GM19099 (cell line): ENCODE results near the gene RPH3AL.

Experiments used
- POLR2A ChIP-seq: IDR thresholded peaks from 3 replicates; pipeline ENCODE4 v1.6.1; 2011; ENCODE audit warnings: low read depth; ENCODE audit not compliant: insufficient read length; ENCODE audit errors: extremely low read depth

RPH3AL gene

GRCh38 chr17:292531-293382 lies 59.9 kb downstream of the RPH3AL start:
- TF ChIP-seq POLR2A: no peak

DNA sequence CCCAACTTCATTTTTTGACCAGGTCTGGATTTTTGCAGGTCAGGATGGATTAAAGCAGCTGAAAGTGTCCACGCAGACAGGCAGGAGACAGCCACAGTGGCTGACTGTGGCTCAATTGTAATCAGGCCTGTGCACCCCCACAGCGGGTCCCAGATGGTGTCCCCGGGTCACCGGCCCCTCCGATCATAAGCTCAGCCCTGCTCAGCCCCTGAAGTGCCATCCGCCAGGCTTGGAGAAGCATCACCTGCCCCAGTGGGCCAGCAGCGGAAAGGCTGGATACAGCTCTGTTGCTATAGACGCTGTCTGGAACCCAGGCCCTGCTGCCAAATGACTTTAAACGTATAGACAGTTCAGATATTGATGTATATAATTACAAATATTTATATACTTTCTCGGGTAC lies 60.6 kb downstream of the RPH3AL start:
- no peak for TF ChIP-seq POLR2A

- TF ChIP-seq POLR2A: no peak
Measured at GRCh38 chr17:291587-291986, 61.0 kb downstream of the RPH3AL start.

DNA sequence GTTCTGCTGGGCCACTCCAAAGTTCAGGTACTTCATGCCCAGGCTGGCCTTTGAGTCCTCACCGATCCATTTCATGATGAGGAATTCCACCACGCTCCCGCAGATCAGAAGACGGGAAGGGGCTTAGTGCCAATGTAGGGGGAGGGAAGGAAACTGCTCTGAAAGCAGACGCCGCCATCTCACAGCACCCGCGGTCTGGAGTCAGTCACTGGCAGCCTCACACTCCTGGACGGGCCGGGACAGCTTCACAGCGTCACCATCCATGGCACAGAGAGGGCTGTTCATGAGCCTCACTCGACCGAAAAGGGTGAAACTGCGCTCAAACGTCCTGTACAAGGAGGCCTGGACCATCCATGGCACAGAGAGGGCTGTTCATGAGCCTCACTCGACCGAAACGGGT lies 62.0 kb downstream of the RPH3AL start:
- no peak for TF ChIP-seq POLR2A

DNA sequence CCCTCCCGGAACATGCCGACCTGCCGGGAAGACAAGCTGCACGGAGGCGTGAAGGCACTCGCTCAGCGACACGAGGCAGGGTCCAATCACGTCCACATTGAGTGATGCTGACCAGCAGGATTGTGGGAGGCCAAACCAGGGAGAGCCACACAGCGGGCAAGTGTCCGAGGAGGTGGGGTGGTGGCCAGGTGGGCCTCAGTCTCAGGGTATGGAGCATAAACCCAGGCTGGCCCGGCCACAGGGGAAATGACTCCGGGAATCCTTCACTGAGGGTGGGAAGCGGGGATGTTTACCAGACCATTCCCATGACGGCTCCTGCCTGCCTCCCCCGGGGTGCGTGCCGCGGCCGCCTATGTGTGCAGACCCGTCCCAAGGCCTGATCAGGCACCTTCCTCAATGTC lies 62.5 kb downstream of the RPH3AL start:
- TF ChIP-seq POLR2A: no peak

GRCh38 chr17:289409-289808 lies 63.2 kb downstream of the RPH3AL start:
- TF ChIP-seq POLR2A: no peak

DNA sequence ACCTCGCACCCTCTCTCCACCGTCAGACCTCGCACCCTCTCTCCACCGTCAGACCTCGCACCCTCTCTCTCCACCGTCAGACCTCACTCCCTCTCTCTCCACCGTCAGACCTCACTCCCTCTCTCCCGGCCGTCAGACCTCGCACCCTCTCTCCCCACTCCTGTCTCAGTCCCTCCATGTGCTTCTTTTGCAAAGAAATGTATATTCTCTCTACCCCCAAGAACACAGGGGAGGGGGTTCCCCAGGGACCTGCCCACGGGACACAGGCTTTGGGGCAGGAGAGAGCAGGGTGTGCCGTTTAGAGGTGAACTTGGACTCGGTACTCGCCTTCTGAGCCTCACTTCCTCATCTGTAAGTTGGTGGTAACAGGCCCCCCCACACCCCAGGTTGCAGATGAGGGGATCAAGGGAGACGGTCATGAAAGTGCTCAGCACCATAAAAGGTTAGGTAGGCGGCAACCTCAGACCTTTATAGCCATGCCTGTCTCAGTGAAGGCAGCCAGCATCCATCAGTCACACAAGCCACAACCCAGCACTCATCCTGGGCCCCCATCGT lies 63.7 kb downstream of the RPH3AL start:
- no peak for TF ChIP-seq POLR2A

- no peak for TF ChIP-seq POLR2A
Measured at GRCh38 chr17:286571-286970, 66.0 kb downstream of the RPH3AL start.

- TF ChIP-seq POLR2A: no peak
Measured at GRCh38 chr17:285751-286422, 66.7 kb downstream of the RPH3AL start.

DNA sequence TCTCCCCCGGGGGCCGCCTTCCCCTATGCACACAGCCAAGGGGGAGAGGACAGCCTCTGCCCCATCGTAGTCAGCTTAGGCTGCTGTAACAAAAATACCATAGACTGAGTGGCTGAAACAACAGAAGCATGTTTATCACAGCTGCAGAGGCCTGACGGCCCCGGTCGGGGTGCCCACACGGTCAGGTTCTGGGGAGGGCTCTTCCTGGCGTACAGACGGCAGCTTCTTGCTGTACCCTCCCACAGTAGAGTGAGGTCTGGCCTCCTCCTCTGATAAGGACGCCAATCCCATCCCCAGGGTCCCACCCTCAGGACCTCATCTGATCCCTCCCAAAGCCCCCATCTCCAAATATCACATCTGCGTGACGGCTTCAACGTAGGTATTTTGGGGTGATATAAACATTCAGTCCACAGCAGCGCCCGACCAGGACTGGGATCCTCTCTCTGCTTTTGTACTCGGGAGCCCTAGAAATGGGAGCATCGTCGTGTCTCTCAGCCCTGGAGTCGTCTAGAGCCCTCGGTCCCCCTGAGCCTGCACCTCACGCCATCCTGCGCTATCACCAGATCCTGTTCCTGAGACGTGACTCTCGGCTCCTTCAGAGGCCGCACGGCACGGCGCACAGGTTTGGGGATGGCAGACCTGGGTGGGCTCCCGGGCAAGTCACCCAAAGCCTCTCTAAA lies 67.8 kb downstream of the RPH3AL start:
- TF ChIP-seq POLR2A: no peak

DNA sequence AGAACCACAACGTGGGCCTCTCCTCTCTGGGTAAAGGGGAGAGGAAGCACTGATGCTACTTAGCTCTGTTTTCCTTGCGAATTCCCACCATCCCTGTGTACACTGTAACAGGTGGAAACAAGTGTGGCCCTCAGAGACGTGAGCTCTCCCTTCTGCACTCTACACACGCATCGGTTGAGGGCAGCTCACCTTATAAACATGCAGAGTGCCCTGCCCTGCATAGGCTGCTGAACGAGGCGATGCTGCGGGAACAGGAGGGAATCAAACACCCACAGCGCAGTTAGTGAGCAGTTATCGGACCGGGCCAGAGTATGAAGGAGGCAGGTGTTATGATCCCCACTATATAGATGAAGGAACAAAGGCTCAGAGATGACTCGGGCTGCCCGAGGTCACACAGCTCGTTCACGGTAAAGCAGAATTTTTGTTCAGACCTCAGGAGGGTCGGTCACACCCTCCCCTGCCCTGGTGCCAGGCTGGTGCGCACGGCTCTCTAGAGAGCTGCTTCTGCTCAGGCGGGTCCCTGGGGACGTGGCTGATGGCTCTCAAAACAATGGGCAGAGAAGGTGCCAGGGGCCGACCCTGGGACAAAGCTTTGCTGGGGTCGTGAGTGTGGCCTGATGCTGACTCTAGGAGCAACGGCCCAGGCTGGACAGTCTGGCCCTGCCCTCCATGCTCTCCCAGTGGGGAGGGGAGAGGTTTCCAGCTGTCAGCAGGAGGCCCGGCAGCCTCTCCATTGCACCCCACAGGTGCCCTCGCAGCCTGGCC lies 68.5 kb downstream of the RPH3AL start:
- no peak for TF ChIP-seq POLR2A

DNA sequence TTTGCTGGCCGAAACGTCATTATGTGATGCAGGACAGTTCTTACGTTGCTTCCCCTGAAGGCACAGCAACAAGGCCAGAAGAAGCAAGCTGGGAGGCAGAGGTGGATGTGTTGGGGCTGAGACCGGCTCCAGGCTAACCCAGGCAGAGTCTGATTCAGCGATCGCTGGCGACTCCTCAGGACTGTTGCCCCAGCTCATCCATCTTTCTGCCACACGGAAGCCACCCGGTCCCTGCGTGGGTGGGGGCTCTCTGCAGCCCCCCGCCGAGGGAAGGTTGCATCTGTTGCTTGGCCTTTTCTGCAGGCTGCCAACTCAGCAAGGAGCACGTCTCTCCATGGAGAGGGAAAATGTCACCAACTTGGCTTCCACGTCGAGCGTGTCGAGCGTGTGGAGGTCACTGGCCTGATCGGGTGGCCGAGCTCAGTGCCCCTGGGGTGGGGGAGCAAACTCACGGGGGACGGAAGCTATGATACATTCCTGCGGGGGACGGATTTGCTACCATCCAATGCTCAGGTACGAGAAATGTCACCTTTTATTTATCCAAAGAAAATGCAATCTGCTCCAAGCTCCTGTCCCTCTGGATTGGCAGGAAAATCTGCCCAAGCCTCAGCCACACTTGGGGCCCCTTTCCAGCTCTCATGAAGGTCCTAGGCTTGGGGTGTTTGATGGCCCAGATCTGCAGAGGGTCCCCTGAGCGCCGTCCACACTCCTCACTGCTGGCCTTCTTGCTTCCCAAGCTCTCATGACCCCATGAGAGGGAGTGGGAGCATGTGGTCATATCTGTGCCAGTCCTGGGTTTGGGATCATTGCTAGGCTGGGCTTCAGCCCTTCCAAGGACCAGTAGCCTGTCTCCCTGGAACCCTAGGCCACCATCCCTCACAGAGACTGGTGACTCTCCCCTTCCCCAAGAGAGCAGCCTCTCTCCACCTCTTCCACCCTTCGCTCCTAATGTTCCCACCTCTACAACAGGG lies 69.4 kb downstream of the RPH3AL start:
- TF ChIP-seq POLR2A: no peak
